Neural progenitor cell (in vitro differentiated cells): ENCODE data around the gene TEX13A. TPM values are rescaled to one million over a fixed set of nuclear protein-coding genes. Genes with fewer than 3 reads are reported as not detected.

Experiments
- DNase-seq: peaks from one replicate; pipeline ENCODE4 v3.0.0-alpha.2; 2016; ENCODE audit warnings: low spot score
- H2AFZ ChIP-seq: fragments of 200-600 bp; sonication (generic); replicated peaks from 2 replicates; pipeline ENCODE4 v1.6.1; 2016; ENCODE audit warnings: antibody characterized with exemption
- H3F3A ChIP-seq: fragments of 200-600 bp; sonication (generic); 2 replicates; pipeline ENCODE4 v1.6.1; 2016; ENCODE audit warnings: antibody characterized with exemption, low read depth
- H3K27ac ChIP-seq: fragments of 200-600 bp; sonication (generic); 2 replicates; pipeline ENCODE4 v1.5.1; 2016; ENCODE audit warnings: mild to moderate bottlenecking
- H3K27me3 ChIP-seq: fragments of 200-600 bp; sonication (generic); 2 replicates; pipeline ENCODE4 v1.6.1; 2016; ENCODE audit warnings: mild to moderate bottlenecking, moderate library complexity
- H3K36me3 ChIP-seq: fragments of 200-600 bp; sonication (generic); 2 replicates; pipeline ENCODE4 v1.5.1; 2016
- H3K4me1 ChIP-seq: fragments of 200-600 bp; sonication (generic); 2 replicates; pipeline ENCODE4 v1.6.1; 2016; ENCODE audit warnings: mixed run types
- H3K4me2 ChIP-seq: fragments of 200-600 bp; sonication (generic); 2 replicates; pipeline ENCODE4 v1.6.1; 2016
- H3K4me3 ChIP-seq: fragments of 200-600 bp; sonication (generic); 2 replicates; pipeline ENCODE4 v1.5.1; 2016
- H3K79me2 ChIP-seq: fragments of 200-600 bp; sonication (generic); 2 replicates; pipeline ENCODE4 v1.6.1; 2016; ENCODE audit warnings: low read depth
- H3K9ac ChIP-seq: fragments of 200-600 bp; sonication (generic); 2 replicates; pipeline ENCODE4 v1.6.1; 2016
- H3K9me3 ChIP-seq: fragments of 200-600 bp; sonication (generic); 2 replicates; pipeline ENCODE4 v1.5.1; 2016; ENCODE audit warnings: low read depth
- H4K20me1 ChIP-seq: fragments of 200-600 bp; sonication (generic); 2 replicates; pipeline ENCODE4 v1.6.1; 2016; ENCODE audit warnings: low read depth
- H3K27ac Mint-ChIP-seq: 3 replicates; pipeline ENCODE4 v1.8.0; 2021; ENCODE audit warnings: mixed read lengths
- H3K27me3 Mint-ChIP-seq: 2 replicates; pipeline ENCODE4 v1.8.0; 2022; ENCODE audit warnings: low read depth, mild to moderate bottlenecking, inconsistent platforms, moderate library complexity, mixed read lengths; ENCODE audit not compliant: insufficient read depth
- H3K36me3 Mint-ChIP-seq: 3 replicates; pipeline ENCODE4 v1.8.0; 2021; ENCODE audit warnings: mixed read lengths
- H3K4me1 Mint-ChIP-seq: 3 replicates; pipeline ENCODE4 v1.8.0; 2021; ENCODE audit warnings: mixed read lengths
- H3K4me3 Mint-ChIP-seq: 3 replicates; pipeline ENCODE4 v1.8.0; 2021; ENCODE audit warnings: mild to moderate bottlenecking, moderate library complexity, mixed read lengths
- H3K9me3 Mint-ChIP-seq: 3 replicates; pipeline ENCODE4 v1.8.0; 2020; ENCODE audit warnings: mixed read lengths
- CTCF ChIP-seq: fragments of 200-600 bp; sonication (generic); IDR thresholded peaks from 2 replicates; pipeline ENCODE4 v1.5.1; 2017; ENCODE audit warnings: antibody characterized with exemption, mild to moderate bottlenecking
- EZH2 ChIP-seq: fragments of 200-600 bp; sonication (generic); IDR thresholded peaks from 2 replicates; pipeline ENCODE4 v1.6.1; 2017; ENCODE audit warnings: antibody characterized with exemption, mild to moderate bottlenecking, moderate library complexity
- EZH2phosphoT487 ChIP-seq: fragments of 200-600 bp; sonication (generic); IDR thresholded peaks from 2 replicates; pipeline ENCODE4 v1.6.1; 2017; ENCODE audit warnings: antibody characterized with exemption
- total RNA-seq: library from RNA; depleted of rRNA; stranded (reverse); fragments of >200 nt; gene quantifications from 2 replicates; pipeline ENCODE4 v1.2.3, GENCODE V29; 2015; ENCODE audit warnings: low replicate concordance

The TEX13A gene
- total RNA-seq, 1 donor from 2014 or later, result not detected

- no peak overlapping the region for H3K9ac ChIP-seq
- no peaks in the 10 kb centered on the region for H3K36me3 ChIP-seq
- H3K4me1 ChIP-seq, result no peaks in the 10 kb centered on the region
- no peaks in the 10 kb centered on the region for H4K20me1 ChIP-seq
- H3K9me3 ChIP-seq, result no peaks in the 10 kb centered on the region
- no peaks in the 10 kb centered on the region for H3F3A ChIP-seq
- H3K79me2 ChIP-seq, result no peaks in the 10 kb centered on the region
- no peak overlapping the region for H3K27ac ChIP-seq
- Mint-ChIP-seq H3K27ac (no peak overlapping the region), H3K27me3 (no peaks in the 10 kb centered on the region), H3K9me3 (no peaks in the 10 kb centered on the region), H3K36me3 (no peaks in the 10 kb centered on the region), H3K4me3 (no peak overlapping the region), H3K4me1 (no peaks in the 10 kb centered on the region)
- no peak overlapping the region for H2AFZ ChIP-seq
- no peaks in the 10 kb centered on the region for H3K27me3 ChIP-seq
- DNase-seq, result no peak
- no peak overlapping the region for H3K4me3 ChIP-seq
- TF ChIP-seq EZH2 (no peak), EZH2phosphoT487 (no peak), CTCF (no peak)
- no peak overlapping the region for H3K4me2 ChIP-seq
These were observed 8.1 kb upstream of the TEX13A start for GRCh38 chrX:105228602-105229001.

- no peak overlapping the region for H2AFZ ChIP-seq
- H3K36me3 ChIP-seq, result no peaks in the 10 kb centered on the region
- Mint-ChIP-seq H3K27ac (no peak overlapping the region), H3K4me3 (no peak overlapping the region), H3K27me3 (no peaks in the 10 kb centered on the region), H3K4me1 (no peaks in the 10 kb centered on the region), H3K9me3 (no peaks in the 10 kb centered on the region), H3K36me3 (no peaks in the 10 kb centered on the region)
- H3K4me1 ChIP-seq, result no peaks in the 10 kb centered on the region
- H3K9me3 ChIP-seq, result no peaks in the 10 kb centered on the region
- H4K20me1 ChIP-seq, result no peaks in the 10 kb centered on the region
- no peak for DNase-seq
- TF ChIP-seq EZH2phosphoT487 (no peak), CTCF (no peak), EZH2 (no peak)
- no peak overlapping the region for H3K4me2 ChIP-seq
- H3K4me3 ChIP-seq, result no peak overlapping the region
- no peaks in the 10 kb centered on the region for H3K27me3 ChIP-seq
- H3K9ac ChIP-seq, result no peak overlapping the region
- H3K79me2 ChIP-seq, result no peaks in the 10 kb centered on the region
- H3F3A ChIP-seq, result no peaks in the 10 kb centered on the region
- H3K27ac ChIP-seq, result no peak overlapping the region
These were observed 6.0 kb upstream of the TEX13A start for GRCh38 chrX:105226499-105226898.

GRCh38 chrX:105221374-105221773 is 880 bp upstream of the TEX13A start:
- no peak overlapping the region for H3K4me3 ChIP-seq
- no peaks in the 10 kb centered on the region for H3K36me3 ChIP-seq
- no peaks in the 10 kb centered on the region for H3K27me3 ChIP-seq
- no peak overlapping the region for H3K27ac Mint-ChIP-seq
- no peaks in the 10 kb centered on the region for H3K4me1 ChIP-seq
- H3K9ac ChIP-seq, result no peak overlapping the region
- peaks cover 9% of the 10 kb centered on the region for H3K9me3 Mint-ChIP-seq
- H3K9me3 ChIP-seq, result no peaks in the 10 kb centered on the region
- no peak overlapping the region for H3K4me3 Mint-ChIP-seq
- no peaks in the 10 kb centered on the region for H3K4me1 Mint-ChIP-seq
- no peak overlapping the region for H3K4me2 ChIP-seq
- H2AFZ ChIP-seq, result no peak overlapping the region
- no peaks in the 10 kb centered on the region for H3F3A ChIP-seq
- H3K36me3 Mint-ChIP-seq, result no peaks in the 10 kb centered on the region
- no peak for DNase-seq
- no peaks in the 10 kb centered on the region for H4K20me1 ChIP-seq
- no peak for TF ChIP-seq CTCF
- TF ChIP-seq EZH2phosphoT487, result no peak
- no peaks in the 10 kb centered on the region for H3K79me2 ChIP-seq
- H3K27me3 Mint-ChIP-seq, result no peaks in the 10 kb centered on the region
- H3K27ac ChIP-seq, result no peak overlapping the region
